ENCODE data around the gene ZFAND5.

Gene ZFAND5

DNA sequence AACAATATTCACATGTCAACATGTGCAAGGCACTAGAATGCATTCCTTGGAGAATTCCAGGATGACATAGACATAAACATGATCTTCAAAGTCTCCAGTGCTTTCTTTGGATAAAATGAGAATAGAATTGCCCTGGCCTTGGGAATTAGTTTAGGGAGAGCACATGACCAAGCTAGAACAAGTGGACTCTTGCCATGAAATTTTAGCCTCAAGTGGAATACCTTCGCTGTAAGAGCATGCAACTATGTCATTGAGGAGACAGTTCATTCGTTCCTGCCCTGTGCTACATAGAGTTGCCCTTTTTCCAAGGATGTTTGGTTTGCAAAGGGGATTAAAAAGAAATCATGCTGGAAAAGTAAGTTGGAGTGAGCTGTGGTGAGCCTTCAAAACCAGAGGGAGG, 42.7 kb downstream of the ZFAND5 start:
- no peak for DNase-seq

DNA sequence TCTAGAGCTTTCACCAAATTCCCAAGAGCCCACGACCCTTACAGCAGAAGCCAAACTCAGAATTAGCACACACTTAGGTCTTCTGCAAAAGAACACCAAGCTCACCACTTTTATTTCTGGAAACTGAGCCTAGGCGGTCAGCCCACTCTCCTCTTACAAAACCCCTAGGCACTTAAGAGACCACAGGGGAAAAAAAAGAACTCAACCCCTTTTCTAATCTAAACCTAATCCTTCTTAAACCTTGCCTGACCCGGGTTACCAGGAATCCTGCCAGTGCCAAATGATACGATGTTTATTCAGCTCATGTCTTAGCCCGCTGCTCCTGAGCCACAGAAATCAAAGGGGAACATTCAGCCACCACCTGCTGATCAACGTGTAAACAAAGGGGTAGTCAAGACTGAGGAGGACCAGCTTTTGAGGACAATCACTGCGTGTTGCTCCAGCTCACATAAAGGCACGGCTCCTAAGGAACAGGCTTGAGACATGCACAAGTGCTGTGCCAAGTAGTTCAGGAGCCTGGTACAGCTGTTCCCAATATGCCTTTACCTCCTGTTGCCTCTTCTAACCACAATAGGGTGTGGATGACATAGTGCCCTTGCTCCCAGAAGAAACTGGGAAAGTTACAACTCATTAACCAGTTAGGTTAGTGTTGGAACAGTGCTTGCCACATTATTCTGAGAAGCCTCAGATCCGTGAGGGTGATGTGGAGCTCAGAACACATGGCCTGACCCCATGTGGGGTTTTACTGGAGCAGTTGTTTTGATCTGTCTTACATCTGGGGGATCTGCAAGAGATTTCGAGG, 49.3 kb downstream of the ZFAND5 start:
- peak; percentile 9 to 21 for DNase-seq

DNA sequence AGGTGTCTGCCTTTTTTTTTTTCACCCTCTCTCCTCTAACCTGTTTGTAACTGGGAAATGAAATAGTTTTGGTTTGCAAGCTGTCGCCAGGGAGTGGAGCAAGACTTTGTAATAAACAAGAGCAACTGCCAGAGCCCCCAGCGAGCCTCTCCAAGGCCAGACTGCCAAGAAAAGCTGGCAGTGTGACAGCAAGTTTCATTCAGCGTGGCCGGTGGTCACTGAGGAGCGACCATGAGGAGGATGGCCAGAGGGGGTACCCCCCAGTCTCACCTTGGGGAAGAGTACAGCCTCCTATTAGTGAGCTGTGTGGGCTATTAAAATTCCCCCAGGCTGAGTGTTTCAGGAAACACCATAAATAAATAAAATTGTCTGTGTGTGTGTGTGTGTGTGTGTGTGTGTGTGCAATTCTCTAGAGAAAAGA, 49.9 kb downstream of the ZFAND5 start:
- DNase-seq, result no peak

- no peak for DNase-seq
Measured at GRCh38 chr9:72313507-72313906, 51.5 kb downstream of the ZFAND5 start.

GRCh38 chr9:72312386-72312987, 52.5 kb downstream of the ZFAND5 start:
- no peak for DNase-seq

DNA sequence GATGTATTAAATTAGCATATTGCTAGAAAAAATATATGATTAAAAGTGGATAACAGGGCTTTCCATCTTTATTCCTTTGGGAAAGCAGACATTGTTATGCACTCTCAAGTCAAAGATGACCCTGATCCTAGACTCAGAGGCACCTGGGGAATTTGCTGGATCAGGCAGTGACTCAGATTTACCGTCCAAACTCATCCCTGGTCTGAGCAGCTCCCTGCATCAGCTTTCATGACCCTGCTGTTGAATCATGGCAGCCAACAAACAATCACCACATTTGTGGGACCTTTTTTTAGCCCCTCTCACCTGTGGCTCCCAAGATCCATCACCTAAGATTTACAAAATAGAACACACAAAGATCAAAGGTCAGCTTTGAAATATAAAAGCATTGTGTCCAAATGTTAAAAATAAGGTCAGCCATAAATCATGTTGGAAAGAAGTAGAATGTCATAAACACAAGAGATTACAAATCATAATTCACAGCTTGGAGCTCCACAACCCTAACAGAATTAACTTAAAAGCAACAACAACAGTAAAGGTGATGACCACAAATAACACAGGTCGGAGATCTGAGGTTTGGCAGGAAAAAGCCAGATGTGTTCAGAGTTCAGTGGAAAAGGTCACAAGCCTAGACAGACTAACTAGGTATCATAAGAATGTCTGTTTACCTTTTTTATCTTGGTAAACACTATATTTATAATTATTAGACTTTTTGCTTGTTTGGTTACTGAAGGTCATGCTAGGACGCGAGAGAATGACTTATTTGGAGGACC, 55.5 kb downstream of the ZFAND5 start:
- no peak for DNase-seq

DNA sequence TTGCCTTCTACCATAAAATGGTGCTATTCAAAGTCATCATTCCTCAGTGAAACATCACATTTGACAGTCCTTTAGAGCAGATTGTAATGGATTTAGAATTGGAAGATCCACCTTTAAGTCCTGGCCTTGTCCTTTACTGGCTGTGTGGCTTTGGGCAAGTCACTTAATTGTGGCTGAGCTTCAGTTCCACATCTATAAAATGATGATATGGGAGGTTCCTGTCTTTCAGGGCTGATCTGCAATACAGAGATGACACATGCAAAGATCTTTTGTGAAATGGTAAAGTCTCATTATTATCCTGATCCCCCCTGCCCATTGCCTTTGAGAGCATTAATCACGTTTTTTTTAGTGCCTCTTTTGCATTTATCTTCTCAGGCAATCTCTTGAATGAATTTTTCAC, 58.2 kb downstream of the ZFAND5 start:
- no peak for DNase-seq

- no peak for DNase-seq
Measured at GRCh38 chr9:72305707-72306106, 59.3 kb downstream of the ZFAND5 start.

DNA sequence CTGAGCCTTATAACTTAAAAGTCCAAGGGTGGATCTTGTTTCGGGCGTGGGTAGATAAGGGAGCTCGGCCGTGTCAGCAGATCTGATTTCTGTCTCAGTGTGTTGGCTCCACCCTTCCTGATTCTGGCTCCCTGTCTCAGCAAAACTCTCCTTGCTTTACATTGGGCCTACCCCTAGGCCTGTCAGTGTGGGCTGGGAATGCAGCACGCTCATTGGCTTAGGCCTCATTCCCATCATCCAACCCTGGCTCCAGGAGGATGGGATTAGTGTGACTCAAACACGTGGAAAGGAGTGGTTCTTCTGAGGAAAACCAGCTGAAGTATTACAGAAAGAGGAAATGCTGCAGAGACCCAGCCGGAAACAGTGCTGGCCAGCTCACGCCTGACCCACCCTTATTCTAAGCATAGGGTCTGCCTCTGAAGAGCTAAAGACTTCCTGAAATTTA, 59.9 kb downstream of the ZFAND5 start:
- peak; percentile 33 to 38 for DNase-seq

- DNase-seq, result no peak
Measured at GRCh38 chr9:72304538-72304937, 60.5 kb downstream of the ZFAND5 start.
